ENCODE measurements around the gene PLPPR3. TPM values are rescaled to one million over a fixed set of nuclear protein-coding genes. Genes with fewer than 3 reads are reported as not detected.

Gene PLPPR3
- polyA plus RNA-seq, 1 donor (not counting 4 experiments of a cell fraction or from before 2014, with no cell fraction given), result not detected

GRCh38 chr19:782185-782877 is 39.4 kb downstream of the PLPPR3 start:
- peak overlapping the region; percentile 94 for H3K4me2 ChIP-seq (ENCODE audit: control insufficient read depth, extremely low read depth, insufficient read depth, low read depth, low read length)
- no peak for FAIRE-seq
- H3K36me3 ChIP-seq (ENCODE audit: control insufficient read depth in 2 of 2, extremely low read depth in 1 of 2, insufficient read depth in 2 of 2, low read length in 2 of 2), result no peaks in the 10 kb centered on the region
- H3K27me3 ChIP-seq (ENCODE audit: control insufficient read depth, extremely low read depth, insufficient read depth, low read length), result no peaks in the 10 kb centered on the region
- H3K9me3 ChIP-seq (ENCODE audit: control insufficient read depth, low read depth, low read length), result no peaks in the 10 kb centered on the region
- H3K4me3 ChIP-seq (ENCODE audit: control insufficient read depth in 2 of 3, extremely low read depth in 1 of 3, insufficient read depth in 2 of 3, low read depth in 1 of 3, low read length in 3 of 3), result peak overlapping the region; percentile 32 to 66 (median 59)
- H4K20me1 ChIP-seq (ENCODE audit: control insufficient read depth, extremely low read depth, insufficient read depth, low read length), result no peaks in the 10 kb centered on the region
- peaks cover 8% of the 10 kb centered on the region for H3K79me2 ChIP-seq (ENCODE audit: control insufficient read depth, insufficient read depth, low read length)
- TF ChIP-seq EZH2 (IDR thresholded peaks at IDR 0.05; ENCODE audit: low read length), result no peak
- TF ChIP-seq, protein P1, sequence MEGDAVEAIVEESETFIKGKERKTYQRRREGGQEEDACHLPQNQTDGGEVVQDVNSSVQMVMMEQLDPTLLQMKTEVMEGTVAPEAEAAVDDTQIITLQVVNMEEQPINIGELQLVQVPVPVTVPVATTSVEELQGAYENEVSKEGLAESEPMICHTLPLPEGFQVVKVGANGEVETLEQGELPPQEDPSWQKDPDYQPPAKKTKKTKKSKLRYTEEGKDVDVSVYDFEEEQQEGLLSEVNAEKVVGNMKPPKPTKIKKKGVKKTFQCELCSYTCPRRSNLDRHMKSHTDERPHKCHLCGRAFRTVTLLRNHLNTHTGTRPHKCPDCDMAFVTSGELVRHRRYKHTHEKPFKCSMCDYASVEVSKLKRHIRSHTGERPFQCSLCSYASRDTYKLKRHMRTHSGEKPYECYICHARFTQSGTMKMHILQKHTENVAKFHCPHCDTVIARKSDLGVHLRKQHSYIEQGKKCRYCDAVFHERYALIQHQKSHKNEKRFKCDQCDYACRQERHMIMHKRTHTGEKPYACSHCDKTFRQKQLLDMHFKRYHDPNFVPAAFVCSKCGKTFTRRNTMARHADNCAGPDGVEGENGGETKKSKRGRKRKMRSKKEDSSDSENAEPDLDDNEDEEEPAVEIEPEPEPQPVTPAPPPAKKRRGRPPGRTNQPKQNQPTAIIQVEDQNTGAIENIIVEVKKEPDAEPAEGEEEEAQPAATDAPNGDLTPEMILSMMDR (optimal IDR thresholded peaks at IDR 0.05 in 1 of 3, IDR thresholded peaks at IDR 0.05 in 1 of 3, conservative IDR thresholded peaks at IDR 0.05 in 1 of 3; ENCODE audit: extremely low read depth in 1 of 3, insufficient read depth in 2 of 3, low read length in 3 of 3), result no peak
- no peak for DNase-seq (ENCODE audit: low read depth, low spot score)
- dilution Hi-C loops (cut with MboI; ENCODE audit: extremely low pct_ligation_motif_present, low sequenced_read_pairs), result no loop called here
- H3K9me1 ChIP-seq (ENCODE audit: control insufficient read depth, extremely low read depth, insufficient read depth, low read length), result no peaks in the 10 kb centered on the region
- peak overlapping the region; percentile 71 for H3K9ac ChIP-seq (ENCODE audit: control insufficient read depth, extremely low read depth, insufficient read depth, low read length)
- peak overlapping the region; percentile 56 for H2AFZ ChIP-seq (ENCODE audit: control insufficient read depth, low read length)
- peak overlapping the region; percentile 66 for H3K27ac ChIP-seq (ENCODE audit: control insufficient read depth, insufficient read depth, low read length)
- peaks cover 22% of the 10 kb centered on the region for H3K4me1 ChIP-seq (ENCODE audit: control insufficient read depth, extremely low read depth, insufficient read depth, low read length)

- Histone ChIP-seq H3K36me3 (ENCODE audit: control insufficient read depth in 2 of 2, extremely low read depth in 1 of 2, insufficient read depth in 2 of 2, low read length in 2 of 2) (no peaks in the 10 kb centered on the region), H3K27me3 (ENCODE audit: control insufficient read depth, extremely low read depth, insufficient read depth, low read length) (no peaks in the 10 kb centered on the region), H3K9me3 (ENCODE audit: control insufficient read depth, low read depth, low read length) (no peaks in the 10 kb centered on the region), H2AFZ (ENCODE audit: control insufficient read depth, low read length) (no peak overlapping the region), H3K4me2 (ENCODE audit: control insufficient read depth, extremely low read depth, insufficient read depth, low read depth, low read length) (no peak overlapping the region), H4K20me1 (ENCODE audit: control insufficient read depth, extremely low read depth, insufficient read depth, low read length) (no peaks in the 10 kb centered on the region), H3K9ac (ENCODE audit: control insufficient read depth, extremely low read depth, insufficient read depth, low read length) (peak overlapping the region; percentile 71), H3K27ac (ENCODE audit: control insufficient read depth, insufficient read depth, low read length) (no peak overlapping the region), H3K4me3 (ENCODE audit: control insufficient read depth in 2 of 3, extremely low read depth in 1 of 3, insufficient read depth in 2 of 3, low read depth in 1 of 3, low read length in 3 of 3) (peak overlapping the region in 1 of 3 experiments; percentile 66), H3K79me2 (ENCODE audit: control insufficient read depth, insufficient read depth, low read length) (peaks cover 8% of the 10 kb centered on the region), H3K4me1 (ENCODE audit: control insufficient read depth, extremely low read depth, insufficient read depth, low read length) (peaks cover 22% of the 10 kb centered on the region), H3K9me1 (ENCODE audit: control insufficient read depth, extremely low read depth, insufficient read depth, low read length) (no peaks in the 10 kb centered on the region)
- no peak for FAIRE-seq
- no peak for TF ChIP-seq EZH2 (IDR thresholded peaks at IDR 0.05; ENCODE audit: low read length)
- TF ChIP-seq, protein P1 (optimal IDR thresholded peaks at IDR 0.05 in 1 of 3, IDR thresholded peaks at IDR 0.05 in 1 of 3, conservative IDR thresholded peaks at IDR 0.05 in 1 of 3; ENCODE audit: extremely low read depth in 1 of 3, insufficient read depth in 2 of 3, low read length in 3 of 3), result no peak
- DNase-seq (ENCODE audit: low read depth, low spot score), result no peak
- dilution Hi-C loops (cut with MboI; ENCODE audit: extremely low pct_ligation_motif_present, low sequenced_read_pairs), result no loop called here
Observed at GRCh38 chr19:781800-782184, 40.0 kb downstream of the PLPPR3 start.

Measured in keratinocyte (primary cell).